Measurements from ENCODE around the gene ZNF407. TPM values are rescaled to one million over a fixed set of nuclear protein-coding genes. Genes with fewer than 3 reads are reported as not detected.

The ZNF407 gene
- total and polyA plus RNA-seq, 3 donors from 2014 or later: 10.9 to 35.9 (median 30.8) TPM

DNA sequence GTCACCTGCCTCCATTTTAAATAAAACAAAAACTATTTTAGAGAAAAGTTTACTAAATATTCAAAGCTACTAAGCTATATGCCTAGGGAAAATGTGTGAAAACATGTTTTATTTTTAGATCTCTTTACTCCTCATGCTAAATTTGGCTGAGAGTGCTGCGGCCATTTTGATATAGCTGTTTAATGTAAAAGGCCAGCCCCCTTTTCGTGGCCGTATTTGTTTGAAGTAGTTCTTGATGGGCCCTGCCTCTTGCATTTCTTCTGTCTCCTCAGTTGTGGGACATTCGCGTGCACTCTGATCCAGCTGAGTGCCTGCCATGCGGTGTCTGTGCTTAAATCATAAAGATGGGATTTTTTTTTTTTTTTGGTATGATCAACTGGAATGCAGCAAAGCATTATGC is 64.0 kb downstream of the ZNF407 start:
- no peaks in the 10 kb centered on the region for H3K4me1 ChIP-seq
- WGBS, 2 donors: 94 to 95% methylated on average over 6 of the region's 6 CpGs
- H3K36me3 ChIP-seq (ENCODE audit: low read depth, missing control alignments): no peaks in the 10 kb centered on the region
- H3K27me3 ChIP-seq: no peaks in the 10 kb centered on the region
- no peak for DNase-seq
- H3K27ac ChIP-seq: no peak overlapping the region
- no peaks in the 10 kb centered on the region for H3K9me3 ChIP-seq
- no peak overlapping the region for H3K4me3 ChIP-seq
- TF ChIP-seq POLR2A (IDR thresholded peaks at IDR 0.05): no peak
- TF ChIP-seq, protein P1, sequence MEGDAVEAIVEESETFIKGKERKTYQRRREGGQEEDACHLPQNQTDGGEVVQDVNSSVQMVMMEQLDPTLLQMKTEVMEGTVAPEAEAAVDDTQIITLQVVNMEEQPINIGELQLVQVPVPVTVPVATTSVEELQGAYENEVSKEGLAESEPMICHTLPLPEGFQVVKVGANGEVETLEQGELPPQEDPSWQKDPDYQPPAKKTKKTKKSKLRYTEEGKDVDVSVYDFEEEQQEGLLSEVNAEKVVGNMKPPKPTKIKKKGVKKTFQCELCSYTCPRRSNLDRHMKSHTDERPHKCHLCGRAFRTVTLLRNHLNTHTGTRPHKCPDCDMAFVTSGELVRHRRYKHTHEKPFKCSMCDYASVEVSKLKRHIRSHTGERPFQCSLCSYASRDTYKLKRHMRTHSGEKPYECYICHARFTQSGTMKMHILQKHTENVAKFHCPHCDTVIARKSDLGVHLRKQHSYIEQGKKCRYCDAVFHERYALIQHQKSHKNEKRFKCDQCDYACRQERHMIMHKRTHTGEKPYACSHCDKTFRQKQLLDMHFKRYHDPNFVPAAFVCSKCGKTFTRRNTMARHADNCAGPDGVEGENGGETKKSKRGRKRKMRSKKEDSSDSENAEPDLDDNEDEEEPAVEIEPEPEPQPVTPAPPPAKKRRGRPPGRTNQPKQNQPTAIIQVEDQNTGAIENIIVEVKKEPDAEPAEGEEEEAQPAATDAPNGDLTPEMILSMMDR (IDR thresholded peaks at IDR 0.05): no peak
- intact Hi-C loops (cut with DNase I; ENCODE audit: low total_unique reads): no loop called here

DNA sequence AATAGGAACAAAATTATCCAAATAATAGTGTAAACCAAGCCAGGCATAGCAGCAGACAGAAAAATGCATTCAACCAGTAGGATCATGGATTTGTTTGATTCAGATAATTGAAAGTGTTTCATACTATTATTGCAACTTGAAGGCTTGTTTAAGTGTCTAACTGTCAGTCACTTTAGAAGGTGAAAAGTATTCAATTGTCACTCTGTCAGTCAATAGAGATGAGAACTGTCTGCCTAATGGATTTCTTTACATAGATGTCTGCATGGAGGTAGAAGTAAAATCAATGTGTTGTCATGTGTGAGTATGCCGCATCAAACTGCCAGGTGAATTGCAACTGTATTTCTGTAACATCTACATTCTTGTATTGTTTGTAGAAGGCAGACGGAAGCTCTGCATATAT is 65.0 kb downstream of the ZNF407 start:
- Histone ChIP-seq H3K27ac (no peak overlapping the region), H3K27me3 (no peaks in the 10 kb centered on the region), H3K36me3 (ENCODE audit: low read depth, missing control alignments) (no peaks in the 10 kb centered on the region), H3K4me3 (no peak overlapping the region), H3K4me1 (no peaks in the 10 kb centered on the region), H3K9me3 (no peaks in the 10 kb centered on the region)
- WGBS, 2 donors: 68 to 69% methylated on average over 2 of the region's 2 CpGs
- no peak for DNase-seq
- no peak for TF ChIP-seq POLR2A (IDR thresholded peaks at IDR 0.05)
- TF ChIP-seq, protein P1 (IDR thresholded peaks at IDR 0.05): no peak
- intact Hi-C loops (cut with DNase I; ENCODE audit: low total_unique reads): no loop called here

DNA sequence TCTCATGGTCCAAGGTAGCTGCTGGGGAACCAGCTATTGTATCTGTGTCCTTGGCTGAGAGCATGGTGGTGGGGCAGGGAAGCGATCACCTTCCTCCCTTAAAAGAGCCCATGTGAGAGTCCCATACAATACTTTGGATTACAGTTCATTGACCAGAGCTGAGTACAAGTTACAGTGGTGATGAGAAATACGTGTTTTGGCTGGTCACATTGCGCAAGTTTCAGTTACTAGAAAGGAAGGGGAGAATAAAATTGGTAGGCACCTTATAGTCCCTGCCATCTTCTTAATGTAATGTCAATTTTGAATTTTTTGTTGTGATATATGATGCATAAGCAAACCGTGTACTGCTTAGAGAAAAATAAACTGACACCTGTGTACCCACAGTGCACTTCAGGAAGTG is 67.7 kb downstream of the ZNF407 start:
- DNase-seq: no peak
- WGBS, 2 donors: 92 to 97% methylated on average over 4 of the region's 4 CpGs
- intact Hi-C loops (cut with DNase I; ENCODE audit: low total_unique reads): no loop called here
- H3K27ac ChIP-seq: no peak overlapping the region
- no peaks in the 10 kb centered on the region for H3K27me3 ChIP-seq
- H3K4me1 ChIP-seq: no peaks in the 10 kb centered on the region
- TF ChIP-seq POLR2A (IDR thresholded peaks at IDR 0.05): no peak
- TF ChIP-seq, protein P1 (IDR thresholded peaks at IDR 0.05): no peak
- no peak overlapping the region for H3K4me3 ChIP-seq
- H3K36me3 ChIP-seq (ENCODE audit: low read depth, missing control alignments): no peaks in the 10 kb centered on the region
- H3K9me3 ChIP-seq: no peaks in the 10 kb centered on the region

DNA sequence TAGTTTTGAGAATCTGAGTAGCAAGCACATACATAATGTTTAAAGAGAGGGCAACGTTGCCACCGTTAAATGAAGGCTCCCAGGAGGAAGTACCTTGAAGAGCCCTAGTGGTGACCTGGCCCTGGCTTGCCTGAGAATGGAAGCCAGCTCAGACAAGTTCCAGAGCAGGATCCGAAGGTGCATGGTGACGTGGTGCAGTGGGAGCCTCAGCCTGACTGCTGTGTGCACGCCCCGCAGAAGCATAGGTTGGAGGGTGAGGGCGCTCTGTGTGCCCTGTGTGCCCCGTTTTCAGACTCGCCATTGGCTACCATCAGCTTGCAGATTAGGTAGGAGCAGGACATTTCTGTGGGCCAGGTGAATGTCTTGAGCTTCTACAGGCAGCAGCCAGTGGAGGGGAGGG is 68.2 kb downstream of the ZNF407 start:
- H3K27ac ChIP-seq: no peak overlapping the region
- 95 to 100% methylated on average over 5 to 9 of the region's 9 CpGs for WGBS, 2 donors
- DNase-seq: no peak
- no peaks in the 10 kb centered on the region for H3K27me3 ChIP-seq
- H3K4me1 ChIP-seq: no peaks in the 10 kb centered on the region
- H3K4me3 ChIP-seq: no peak overlapping the region
- no peaks in the 10 kb centered on the region for H3K36me3 ChIP-seq (ENCODE audit: low read depth, missing control alignments)
- no peak for TF ChIP-seq POLR2A (IDR thresholded peaks at IDR 0.05)
- H3K9me3 ChIP-seq: no peaks in the 10 kb centered on the region
- intact Hi-C loops (cut with DNase I; ENCODE audit: low total_unique reads): no loop called here

DNA sequence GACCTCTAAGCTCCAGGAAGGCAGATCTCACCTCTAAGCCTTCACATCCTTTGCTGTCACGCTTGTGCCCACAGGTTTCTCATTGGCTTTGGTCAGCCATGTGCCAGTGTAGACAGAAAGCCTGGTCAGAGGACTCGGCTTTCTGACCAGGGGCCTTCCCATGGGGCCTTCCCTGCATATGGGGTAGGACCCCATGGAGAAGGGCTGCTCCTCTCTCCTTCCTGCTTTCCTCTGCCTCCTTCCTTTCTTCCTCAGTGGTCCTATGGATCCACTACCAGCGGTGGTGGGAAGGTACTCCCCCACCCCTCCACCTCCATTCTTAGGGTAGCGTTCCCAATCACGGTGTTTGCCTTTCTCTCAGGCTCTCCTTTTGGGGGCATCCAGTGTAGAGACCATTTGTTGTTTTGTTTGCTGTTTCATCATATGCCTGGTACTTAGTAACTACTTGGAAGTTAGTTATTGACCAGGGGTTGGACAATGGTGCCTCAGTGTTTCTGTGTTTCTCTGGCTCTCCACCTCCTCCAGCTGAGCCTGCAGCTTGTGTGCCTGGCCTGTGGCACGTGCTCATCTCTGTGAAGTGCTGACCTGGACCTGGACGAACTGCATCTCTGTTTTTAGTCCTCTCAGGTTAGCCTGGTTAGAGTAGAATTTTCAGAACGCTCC is 71.6 kb downstream of the ZNF407 start:
- intact Hi-C loops (cut with DNase I; ENCODE audit: low total_unique reads): no loop called here
- Histone ChIP-seq H3K27me3 (no peaks in the 10 kb centered on the region), H3K27ac (no peak overlapping the region), H3K36me3 (ENCODE audit: low read depth, missing control alignments) (no peaks in the 10 kb centered on the region), H3K4me1 (no peaks in the 10 kb centered on the region), H3K4me3 (no peak overlapping the region), H3K9me3 (no peaks in the 10 kb centered on the region)
- no peak for DNase-seq
- TF ChIP-seq POLR2A (IDR thresholded peaks at IDR 0.05): no peak
- TF ChIP-seq, protein P1 (IDR thresholded peaks at IDR 0.05): no peak
- 92 to 97% methylated on average over 8 of the region's 8 CpGs for WGBS, 2 donors

All from testis (tissue), 3 donors.